ENCODE results near the gene CCSER1.
"Not testable (repeated sequence)": the region's sequence is repeated elsewhere in the genome, so short reads cannot be mapped to it uniquely, and the experiment has no call there.

CCSER1 gene

DNA sequence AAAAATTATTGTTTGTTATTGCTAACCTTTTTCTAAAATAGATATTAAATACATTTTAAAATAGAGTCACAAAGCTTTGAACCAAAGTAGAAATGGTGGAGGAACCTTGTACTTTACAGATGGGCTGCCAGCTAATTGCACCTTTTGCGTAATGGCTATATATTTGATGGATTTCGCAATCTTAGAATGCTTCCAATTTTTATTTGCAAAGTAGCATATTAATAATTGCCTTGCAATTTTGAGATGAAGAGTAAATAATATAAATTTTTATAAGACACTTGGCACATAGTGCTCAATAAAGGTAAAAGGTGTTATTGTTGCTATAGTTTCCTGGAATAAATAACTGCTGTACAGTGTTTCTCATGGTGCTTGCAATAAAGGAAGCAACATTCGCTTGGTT lies 533.5 kb downstream of the CCSER1 start:
- TF ChIP-seq, protein P1, sequence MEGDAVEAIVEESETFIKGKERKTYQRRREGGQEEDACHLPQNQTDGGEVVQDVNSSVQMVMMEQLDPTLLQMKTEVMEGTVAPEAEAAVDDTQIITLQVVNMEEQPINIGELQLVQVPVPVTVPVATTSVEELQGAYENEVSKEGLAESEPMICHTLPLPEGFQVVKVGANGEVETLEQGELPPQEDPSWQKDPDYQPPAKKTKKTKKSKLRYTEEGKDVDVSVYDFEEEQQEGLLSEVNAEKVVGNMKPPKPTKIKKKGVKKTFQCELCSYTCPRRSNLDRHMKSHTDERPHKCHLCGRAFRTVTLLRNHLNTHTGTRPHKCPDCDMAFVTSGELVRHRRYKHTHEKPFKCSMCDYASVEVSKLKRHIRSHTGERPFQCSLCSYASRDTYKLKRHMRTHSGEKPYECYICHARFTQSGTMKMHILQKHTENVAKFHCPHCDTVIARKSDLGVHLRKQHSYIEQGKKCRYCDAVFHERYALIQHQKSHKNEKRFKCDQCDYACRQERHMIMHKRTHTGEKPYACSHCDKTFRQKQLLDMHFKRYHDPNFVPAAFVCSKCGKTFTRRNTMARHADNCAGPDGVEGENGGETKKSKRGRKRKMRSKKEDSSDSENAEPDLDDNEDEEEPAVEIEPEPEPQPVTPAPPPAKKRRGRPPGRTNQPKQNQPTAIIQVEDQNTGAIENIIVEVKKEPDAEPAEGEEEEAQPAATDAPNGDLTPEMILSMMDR (IDR thresholded peaks at IDR 0.05; ENCODE audit: extremely low read depth, missing control alignments): no peak
- DNase-seq (ENCODE audit: low spot score): no peak

DNA sequence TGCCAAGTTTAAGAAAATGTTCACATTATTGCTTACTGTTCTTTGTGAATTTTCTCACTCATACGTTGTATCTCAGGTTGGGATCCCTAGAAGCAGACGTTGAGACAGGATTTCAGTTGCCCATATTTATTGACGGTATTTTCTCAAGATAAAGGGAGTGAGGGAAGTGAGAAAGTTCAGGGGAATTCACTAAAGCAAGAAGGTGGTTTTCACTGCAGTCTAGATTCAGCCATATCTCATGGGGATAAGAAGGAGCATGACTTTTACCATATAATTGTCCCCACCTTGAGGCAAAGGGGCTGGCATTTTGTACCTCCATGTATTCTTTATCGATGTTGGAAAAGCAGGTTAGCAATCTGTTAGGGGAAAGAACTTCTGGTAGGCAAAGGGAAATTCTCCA lies 543.0 kb downstream of the CCSER1 start:
- TF ChIP-seq, protein P1 (IDR thresholded peaks at IDR 0.05; ENCODE audit: extremely low read depth, missing control alignments): no peak

DNA sequence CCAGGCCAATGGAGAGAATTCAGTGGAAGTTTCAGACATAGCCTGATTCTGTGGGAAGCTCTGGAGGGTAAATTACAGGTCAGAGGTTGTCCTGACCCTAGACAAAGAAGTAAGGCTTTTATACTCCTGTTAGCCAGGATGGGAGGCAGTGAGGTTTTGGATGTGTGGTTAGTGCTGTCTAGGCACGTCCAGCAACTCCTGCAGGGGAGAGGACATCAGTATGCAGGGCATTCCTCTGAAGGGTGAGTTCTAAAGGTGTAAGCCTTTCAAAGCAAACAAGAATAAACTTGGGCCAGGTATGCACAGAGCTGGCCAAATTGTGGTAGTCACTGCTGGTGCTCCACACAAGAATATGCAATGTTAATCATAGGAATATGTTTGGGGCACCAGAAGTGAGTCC lies 562.5 kb downstream of the CCSER1 start:
- TF ChIP-seq, protein P1 (IDR thresholded peaks at IDR 0.05; ENCODE audit: extremely low read depth, missing control alignments): no peak
- DNase-seq (ENCODE audit: low spot score): no peak

More for the DNA sequence above, 543.0 kb downstream of the CCSER1 start:
- DNase-seq (ENCODE audit: low spot score): no peak

DNA sequence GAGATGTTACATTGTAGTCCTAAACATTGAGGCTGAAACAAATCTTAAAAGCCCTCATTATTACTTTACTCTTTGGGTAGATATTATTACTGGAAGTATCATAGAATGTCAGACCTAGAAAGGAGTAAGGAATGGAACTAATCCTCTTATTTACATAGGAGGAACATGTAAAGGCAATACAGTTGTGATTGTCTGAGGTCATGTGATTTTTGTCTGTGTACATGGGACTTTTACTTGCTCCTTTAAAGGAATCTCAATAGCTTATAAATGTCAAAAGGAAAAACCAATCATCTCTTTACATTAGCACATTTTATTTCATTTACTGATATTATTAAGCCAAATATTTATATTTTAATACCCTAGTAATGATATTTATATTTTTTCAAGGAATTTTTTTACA lies 568.2 kb downstream of the CCSER1 start:
- TF ChIP-seq, protein P1 (IDR thresholded peaks at IDR 0.05; ENCODE audit: extremely low read depth, missing control alignments): no peak
- DNase-seq (ENCODE audit: low spot score): no peak

DNA sequence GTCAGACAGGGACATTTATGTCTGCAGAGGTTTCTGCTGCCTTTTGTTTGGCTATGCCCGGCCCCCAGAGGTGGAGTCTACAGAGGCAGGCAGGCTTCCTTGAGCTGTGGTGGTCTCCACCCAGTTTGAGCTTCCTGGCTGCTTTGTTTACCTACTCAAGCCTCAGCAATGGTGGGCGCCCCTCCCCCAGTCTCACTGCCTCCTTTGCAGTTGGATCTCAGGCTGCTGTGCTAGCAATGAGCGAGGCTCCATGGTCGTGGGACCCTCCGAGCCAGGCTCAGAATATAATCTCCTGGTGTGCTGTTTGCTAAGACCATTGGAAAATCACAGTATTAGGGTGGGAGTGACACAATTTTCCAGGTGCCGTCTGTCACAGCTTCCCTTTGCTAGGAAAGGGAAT lies 578.3 kb downstream of the CCSER1 start:
- DNase-seq (ENCODE audit: low spot score): not testable (repeated sequence)

DNA sequence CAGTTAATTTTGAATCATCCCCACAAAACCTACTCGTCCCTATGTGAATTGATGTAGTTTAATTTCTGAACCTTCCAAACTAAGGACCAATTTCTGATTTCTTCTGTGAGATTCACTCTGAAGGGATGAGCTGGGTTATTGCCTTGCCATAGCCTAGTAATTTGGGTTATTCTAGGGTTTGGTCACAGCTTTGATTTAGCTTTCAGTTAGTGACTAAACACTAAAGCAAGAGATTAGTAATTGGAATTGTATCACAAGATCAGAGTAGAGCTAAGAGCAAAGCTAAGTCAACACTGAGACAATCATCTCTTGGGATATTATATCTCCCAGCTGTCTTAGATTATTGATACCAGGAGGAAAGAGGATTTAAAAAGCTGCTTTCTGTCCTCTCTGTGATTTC lies 588.0 kb downstream of the CCSER1 start:
- DNase-seq (ENCODE audit: low spot score): no peak

DNA sequence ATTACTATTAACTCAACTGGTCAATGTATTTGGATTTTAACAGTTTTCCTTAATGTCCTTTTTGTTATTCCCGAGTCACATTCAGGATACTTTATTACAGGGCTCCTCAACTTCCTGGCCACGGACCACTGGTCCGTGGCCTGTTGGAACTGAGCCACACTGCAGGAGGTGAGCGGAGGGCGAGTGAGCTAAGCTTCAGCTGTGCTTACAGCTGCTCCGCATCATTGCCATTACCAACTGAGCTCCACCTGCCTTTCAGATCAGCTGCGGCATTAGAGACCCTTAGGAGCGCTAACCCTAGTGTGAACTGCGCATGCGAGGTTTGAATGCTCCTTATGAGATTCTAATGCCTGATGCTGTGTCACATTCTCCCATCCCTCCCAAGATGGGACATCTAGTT lies 591.7 kb downstream of the CCSER1 start:
- TF ChIP-seq, protein P1 (IDR thresholded peaks at IDR 0.05; ENCODE audit: extremely low read depth, missing control alignments): no peak
- no peak for DNase-seq (ENCODE audit: low spot score)

More for the DNA sequence above, 588.0 kb downstream of the CCSER1 start:
- TF ChIP-seq, protein P1 (IDR thresholded peaks at IDR 0.05; ENCODE audit: extremely low read depth, missing control alignments): no peak

DNA sequence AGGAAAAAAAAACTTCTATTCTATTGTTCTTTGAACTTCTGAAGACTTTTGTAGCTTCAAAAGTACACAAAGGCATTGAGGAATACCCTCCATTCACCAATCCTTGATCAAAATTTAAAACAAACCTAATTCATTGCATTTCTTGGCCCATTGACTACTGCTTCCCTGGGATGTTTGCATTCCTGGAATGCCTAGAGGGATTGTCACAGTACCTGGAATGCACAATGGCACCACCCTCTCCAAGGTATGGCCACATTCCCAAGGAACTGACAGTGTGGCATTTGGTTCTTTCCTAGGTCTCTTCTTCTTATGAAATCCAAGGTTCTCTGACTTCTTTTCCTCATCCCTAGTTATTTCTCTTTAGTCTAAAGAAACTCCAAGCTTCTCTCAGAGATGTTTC lies 600.7 kb downstream of the CCSER1 start:
- DNase-seq (ENCODE audit: low spot score): no peak
- TF ChIP-seq, protein P1 (IDR thresholded peaks at IDR 0.05; ENCODE audit: extremely low read depth, missing control alignments): no peak
